Measurements from ENCODE around the gene SCARB1. TPM values are rescaled to one million over a fixed set of nuclear protein-coding genes. Genes with fewer than 3 reads are reported as not detected.

Gene SCARB1
- total RNA-seq, 1 experiment from 2014 or later: 31.3 TPM

DNA sequence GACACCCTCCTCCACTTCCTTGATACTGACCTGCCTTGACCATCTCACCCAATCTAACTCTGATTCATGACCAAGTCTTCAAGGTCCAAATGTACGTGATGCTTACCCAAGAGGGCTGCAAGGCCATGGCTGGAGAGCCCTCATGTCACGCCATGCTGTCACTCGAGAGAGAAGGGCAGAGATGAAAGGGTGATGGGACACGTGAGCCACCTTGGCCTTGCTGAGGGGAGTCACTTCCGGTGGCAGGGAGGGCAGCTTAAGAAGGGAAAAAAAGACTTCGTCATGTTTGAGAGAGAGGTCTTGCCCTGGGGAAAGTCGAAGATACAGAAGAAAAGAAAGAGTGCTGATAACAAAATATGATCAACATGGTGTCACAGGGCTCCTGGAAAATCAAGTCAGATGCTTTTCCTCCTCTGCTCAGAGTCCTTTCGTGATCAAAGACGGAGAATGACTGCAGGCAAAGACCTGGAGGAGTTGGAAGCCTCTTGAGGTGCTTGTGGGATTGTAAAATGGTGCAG is 3.3 kb upstream of the SCARB1 start:
- H3K14ac ChIP-seq (ENCODE audit: insufficient read depth, low read length): no peak overlapping the region
- no peak overlapping the region for H3K4me3 Mint-ChIP-seq
- TF ChIP-seq, protein P1, sequence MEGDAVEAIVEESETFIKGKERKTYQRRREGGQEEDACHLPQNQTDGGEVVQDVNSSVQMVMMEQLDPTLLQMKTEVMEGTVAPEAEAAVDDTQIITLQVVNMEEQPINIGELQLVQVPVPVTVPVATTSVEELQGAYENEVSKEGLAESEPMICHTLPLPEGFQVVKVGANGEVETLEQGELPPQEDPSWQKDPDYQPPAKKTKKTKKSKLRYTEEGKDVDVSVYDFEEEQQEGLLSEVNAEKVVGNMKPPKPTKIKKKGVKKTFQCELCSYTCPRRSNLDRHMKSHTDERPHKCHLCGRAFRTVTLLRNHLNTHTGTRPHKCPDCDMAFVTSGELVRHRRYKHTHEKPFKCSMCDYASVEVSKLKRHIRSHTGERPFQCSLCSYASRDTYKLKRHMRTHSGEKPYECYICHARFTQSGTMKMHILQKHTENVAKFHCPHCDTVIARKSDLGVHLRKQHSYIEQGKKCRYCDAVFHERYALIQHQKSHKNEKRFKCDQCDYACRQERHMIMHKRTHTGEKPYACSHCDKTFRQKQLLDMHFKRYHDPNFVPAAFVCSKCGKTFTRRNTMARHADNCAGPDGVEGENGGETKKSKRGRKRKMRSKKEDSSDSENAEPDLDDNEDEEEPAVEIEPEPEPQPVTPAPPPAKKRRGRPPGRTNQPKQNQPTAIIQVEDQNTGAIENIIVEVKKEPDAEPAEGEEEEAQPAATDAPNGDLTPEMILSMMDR (conservative IDR thresholded peaks at IDR 0.05): no peak
- H3T11ph ChIP-seq (ENCODE audit: low read length): no peak overlapping the region
- no peak overlapping the region for H4K5ac ChIP-seq (ENCODE audit: insufficient read length, low read depth, low read length)
- H3K23ac ChIP-seq (ENCODE audit: insufficient read length, low read depth, low read length): no peak overlapping the region
- H2BK15ac ChIP-seq (ENCODE audit: low read depth, low read length): no peak overlapping the region
- H3K9me3 ChIP-seq (ENCODE audit: control insufficient read depth, low read depth, low read length): no peaks in the 10 kb centered on the region
- no peak overlapping the region for H2AFZ ChIP-seq (ENCODE audit: low read length)
- H4K20me1 ChIP-seq (ENCODE audit: control insufficient read depth, insufficient read depth, insufficient read length): no peaks in the 10 kb centered on the region
- no peak overlapping the region for H3K27ac Mint-ChIP-seq
- no peaks in the 10 kb centered on the region for H3K79me1 ChIP-seq (ENCODE audit: insufficient read depth, low read depth, low read length, poor library complexity, severe bottlenecking)
- H2AK5ac ChIP-seq (ENCODE audit: insufficient read length, low read length): no peak overlapping the region
- H3K4me1 Mint-ChIP-seq: peaks cover 26 to 29% of the 10 kb centered on the region in 2 experiments
- H3K27me3 ChIP-seq (ENCODE audit: insufficient read depth, low read length): no peaks in the 10 kb centered on the region; the same call in 1 of the 2 replicates
- no peak overlapping the region for H3K27ac ChIP-seq (ENCODE audit: insufficient read length, low read depth, low read length)
- H4K8ac ChIP-seq (replicated peaks; ENCODE audit: insufficient read length, low read depth, low read length): no peak overlapping the region
- H3K18ac ChIP-seq (ENCODE audit: insufficient read length, low read depth, low read length): no peak overlapping the region
- H3K9me3 Mint-ChIP-seq: no peaks in the 10 kb centered on the region
- H3K4me1 ChIP-seq (ENCODE audit: insufficient read depth, low read length): no peaks in the 10 kb centered on the region; the same call in 1 of the 2 replicates
- H3K4ac ChIP-seq (ENCODE audit: low read depth, low read length): no peak overlapping the region
- H3K4me2 ChIP-seq (ENCODE audit: insufficient read depth, insufficient read length, low read length): no peak overlapping the region
- no peak overlapping the region for H2BK20ac ChIP-seq (ENCODE audit: low read depth, low read length, poor library complexity, severe bottlenecking)
- H3K79me2 ChIP-seq (ENCODE audit: insufficient read depth, low read length): peaks cover 1% of the 10 kb centered on the region; the same call in 1 of the 2 replicates
- H2BK12ac ChIP-seq (ENCODE audit: insufficient read length, low read depth, low read length): no peak overlapping the region
- no peak overlapping the region for H2BK120ac ChIP-seq (ENCODE audit: low read depth, low read length, poor library complexity, severe bottlenecking)
- H3K9ac ChIP-seq (ENCODE audit: extremely low read depth, insufficient read length, low read length): no peak overlapping the region
- peaks cover 9% of the 10 kb centered on the region for H3K23me2 ChIP-seq (ENCODE audit: insufficient read length, low read depth, low read length, poor library complexity, severe bottlenecking)
- no peak overlapping the region for H4K91ac ChIP-seq (ENCODE audit: insufficient read length, low read depth, low read length)
- WGBS (ENCODE audit: extremely low coverage, insufficient read length, low lambda C conversion rate): no CpG with 5 or more reads among the region's 9 CpGs
- H3K56ac ChIP-seq (ENCODE audit: insufficient read length, low read depth, low read length): no peak overlapping the region
- no peak for DNase-seq
- H3K36me3 Mint-ChIP-seq (ENCODE audit: insufficient read depth in 1 of 3, low read depth in 3 of 3): peaks cover 0 to under 1% (median 0%) of the 10 kb centered on the region in 3 experiments; a peak in 2 of 7 replicates
- no peak overlapping the region for H2BK5ac ChIP-seq (ENCODE audit: insufficient read length, low read length)
- H3K27me3 Mint-ChIP-seq (ENCODE audit: low read depth): peaks cover 25% of the 10 kb centered on the region
